ENCODE measurements around the gene ATG3. TPM values are rescaled to one million over a fixed set of nuclear protein-coding genes. Genes with fewer than 3 reads are reported as not detected.

ATG3 gene
- total RNA-seq, result 69.3 and 83.4 TPM in 2 replicates

DNA sequence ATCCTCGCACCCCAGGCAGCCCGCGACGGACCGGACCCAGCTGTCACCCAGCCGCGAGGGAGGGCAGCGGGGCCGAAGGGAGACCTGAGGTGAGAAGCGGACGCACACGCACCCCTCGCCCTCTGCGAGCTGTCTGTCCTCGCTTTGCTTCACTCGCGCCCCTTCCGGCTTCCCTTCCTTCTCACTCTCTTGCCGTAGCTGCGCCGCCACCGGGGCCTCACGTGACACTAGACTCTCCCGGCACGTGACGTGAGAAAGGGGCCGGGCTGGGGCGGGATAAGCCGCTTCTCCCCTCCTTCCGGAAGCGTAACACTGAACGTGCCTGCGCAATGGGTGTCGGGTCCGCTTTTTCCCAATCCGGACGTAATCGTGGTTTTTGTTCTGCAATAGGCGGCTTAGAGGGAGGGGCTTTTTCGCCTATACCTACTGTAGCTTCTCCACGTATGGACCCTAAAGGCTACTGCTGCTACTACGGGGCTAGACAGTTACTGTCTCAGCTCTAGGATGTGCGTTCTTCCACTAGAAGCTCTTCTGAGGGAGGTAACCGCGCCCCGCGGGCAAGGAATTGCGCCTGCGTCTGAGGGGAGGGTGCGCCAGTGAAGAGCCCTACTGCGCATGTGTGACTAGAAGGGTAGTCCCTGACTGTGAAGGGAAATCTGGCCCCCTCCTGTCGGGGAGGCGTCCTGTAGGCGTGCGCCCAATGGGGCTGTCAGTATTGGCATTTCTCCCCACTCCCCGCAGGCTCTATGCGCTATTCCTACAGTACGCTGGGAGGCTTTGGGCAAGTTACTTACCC is at the start of gene ATG3, which contains the start of gene SLC35A5:
ATG3 (minus strand) TSS at position 229 of the 796 bp plus-strand sequence. CDS start 434 bp downstream, outside the sequence.
SLC35A5 (plus strand) TSS at position 312 of the 796 bp plus-strand sequence. CDS start 1,359 bp downstream, outside the sequence.

DNA sequence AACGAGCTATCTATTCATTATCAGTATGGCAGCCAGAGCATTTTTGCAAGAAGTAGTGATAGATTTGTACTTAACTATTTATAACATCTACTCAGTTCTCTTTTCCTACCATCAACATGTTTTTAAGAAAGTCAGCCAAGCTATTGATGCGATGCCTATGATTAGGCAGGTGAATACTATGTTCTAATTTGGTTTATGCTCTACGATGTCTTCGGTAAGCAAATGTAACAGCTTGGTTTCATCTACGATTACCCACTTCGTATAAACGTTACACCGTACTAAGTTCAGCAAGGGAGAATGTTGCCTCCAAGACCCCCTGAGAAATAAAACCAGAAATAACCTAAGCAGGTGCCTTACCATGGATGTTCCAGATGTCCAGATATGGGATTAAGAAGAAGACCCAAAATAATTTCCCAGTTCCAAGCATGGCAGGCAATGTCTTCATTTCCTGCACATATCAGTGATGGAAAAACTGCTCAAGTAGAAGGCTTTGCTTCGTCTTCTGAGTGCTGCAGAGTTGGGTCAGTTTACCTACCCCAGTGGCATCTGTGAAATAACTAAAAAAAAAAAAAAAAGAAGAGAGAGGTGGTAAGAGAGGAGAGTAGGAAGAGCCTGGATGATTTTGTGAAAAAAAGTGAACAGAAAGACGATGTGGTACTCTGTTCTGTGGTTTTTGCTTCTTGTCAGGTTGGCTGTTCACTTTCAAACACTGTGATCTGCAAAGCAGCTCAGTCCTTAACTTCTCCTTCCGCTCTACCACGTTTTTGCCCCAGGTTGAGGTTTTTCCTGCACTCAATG is 62.6 kb downstream of the ATG3 start, which contains the start of gene BTLA:
BTLA (minus strand) TSS at position 559 of the 798 bp plus-strand sequence; CDS start at position 445, 114 bp downstream.

Other genes starting within 250 kb of the ATG3 start
- gene CD200, start 228.8 kb downstream of the ATG3 start, total RNA-seq, result 3.0 and 5.0 TPM in 2 replicates
- not detected in 2 replicates for gene BTLA, start 62.5 kb downstream of the ATG3 start, total RNA-seq
- gene SLC35A5, start 83 bp upstream of the ATG3 start, total RNA-seq, result 16.5 and 18.7 TPM in 2 replicates
- 101 and 114 TPM in 2 replicates for gene CCDC80, start 79.2 kb upstream of the ATG3 start, total RNA-seq

All from bronchus fibroblast of lung (primary cell).